HG02623 (cell line): Measurements from ENCODE around the gene CELSR1.

Source experiments
- ATAC-seq: cut with Tn5 transposase; IDR thresholded peaks from one replicate; pipeline ENCODE4 v1.9.1; 2021; ENCODE audit warnings: moderate library complexity; ENCODE audit not compliant: unreplicated experiment

The CELSR1 gene

DNA sequence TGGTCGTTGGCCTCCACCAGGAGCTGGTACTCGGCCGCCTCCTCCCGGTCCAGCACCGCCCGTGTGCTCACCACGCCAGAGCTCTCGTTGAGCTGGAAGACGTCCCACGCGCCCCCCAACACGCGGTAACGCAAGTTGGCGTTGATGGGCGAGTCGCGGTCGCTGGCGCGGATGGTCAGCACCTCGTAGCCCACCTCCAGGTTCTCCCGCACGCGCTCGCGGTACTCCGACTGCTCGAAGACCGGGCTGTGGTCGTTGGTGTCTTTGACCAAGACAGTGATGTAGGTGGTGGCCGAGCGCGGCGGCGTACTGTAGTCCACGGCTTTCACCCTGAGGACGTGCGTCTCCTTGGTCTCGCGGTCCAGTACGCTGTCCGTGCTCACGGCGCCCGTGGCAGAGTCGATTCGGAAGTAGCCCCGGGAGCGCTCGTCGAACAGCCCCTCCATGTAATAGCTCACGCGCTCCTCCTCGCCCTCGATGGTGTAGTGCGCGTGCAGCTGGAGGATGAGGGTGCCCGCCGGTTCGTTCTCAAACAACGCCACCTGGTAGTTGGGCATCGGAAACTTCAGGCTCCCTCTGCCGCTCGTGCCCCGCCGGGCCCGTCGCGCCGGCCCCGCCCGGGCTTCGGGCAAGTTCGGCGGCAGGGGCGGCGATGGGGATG lies 1.4 kb downstream of the CELSR1 start:
- no peak for ATAC-seq

DNA sequence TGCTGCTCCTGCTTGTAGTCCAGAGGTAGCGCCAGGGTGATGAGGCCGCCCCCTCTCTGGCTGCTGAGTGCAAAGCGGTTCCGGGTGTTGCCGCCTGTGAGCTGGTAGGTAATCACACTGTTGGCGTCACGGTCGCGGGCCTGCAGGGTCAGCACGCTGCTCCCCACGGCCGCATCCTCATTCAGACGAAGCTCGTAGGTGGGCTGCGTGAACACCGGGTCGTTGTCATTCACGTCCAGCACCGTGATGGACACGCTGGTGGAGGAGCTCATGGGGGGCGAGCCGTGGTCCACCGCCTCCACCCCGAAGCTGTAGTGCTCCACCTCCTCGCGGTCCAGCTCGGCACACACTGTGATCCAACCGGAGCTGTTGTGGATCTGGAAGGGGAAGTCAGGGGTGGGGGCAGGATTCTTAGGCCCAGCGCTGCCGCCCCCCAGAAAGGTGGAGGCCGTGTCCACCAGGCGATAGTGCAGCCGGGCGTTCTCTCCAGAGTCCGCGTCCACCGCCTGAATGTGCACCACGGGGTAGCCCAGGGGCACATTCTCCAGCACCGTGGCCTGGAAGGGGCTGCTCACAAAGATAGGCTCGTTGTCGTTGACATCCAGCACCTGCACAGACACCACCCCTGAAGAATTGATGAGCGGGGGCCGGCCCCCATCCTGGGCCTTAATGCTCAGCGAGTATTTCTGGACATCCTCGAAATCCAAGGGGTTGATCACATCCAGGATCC lies 2.4 kb downstream of the CELSR1 start:
- no peak for ATAC-seq

DNA sequence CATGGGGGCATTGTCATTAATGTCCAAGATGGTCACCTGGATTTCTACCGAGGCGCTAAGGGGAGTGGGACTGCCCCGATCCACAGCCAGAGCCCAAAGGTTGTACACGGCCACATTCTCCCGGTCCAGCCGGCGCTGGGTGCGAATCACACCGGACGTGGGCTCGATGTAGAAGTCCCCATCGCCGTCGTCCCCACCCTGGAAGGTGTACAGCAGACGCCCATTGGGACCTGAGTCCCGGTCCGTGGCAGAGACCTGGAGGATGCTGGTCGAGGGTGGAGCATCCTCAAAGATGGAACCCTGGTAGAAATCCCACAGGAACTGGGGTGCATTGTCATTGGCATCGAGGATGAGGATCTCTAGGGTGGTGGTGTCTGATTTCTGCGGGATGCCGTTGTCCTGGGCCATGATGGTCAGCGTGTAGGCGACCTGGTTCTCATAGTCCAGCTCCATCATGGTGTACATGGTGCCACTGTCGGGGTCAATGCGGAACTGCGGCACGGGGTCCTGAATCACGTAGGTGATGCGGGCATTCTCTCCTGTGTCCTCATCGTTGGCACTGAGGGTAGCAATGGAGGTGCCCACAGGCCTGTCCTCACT lies 3.1 kb downstream of the CELSR1 start:
- ATAC-seq = no peak

DNA sequence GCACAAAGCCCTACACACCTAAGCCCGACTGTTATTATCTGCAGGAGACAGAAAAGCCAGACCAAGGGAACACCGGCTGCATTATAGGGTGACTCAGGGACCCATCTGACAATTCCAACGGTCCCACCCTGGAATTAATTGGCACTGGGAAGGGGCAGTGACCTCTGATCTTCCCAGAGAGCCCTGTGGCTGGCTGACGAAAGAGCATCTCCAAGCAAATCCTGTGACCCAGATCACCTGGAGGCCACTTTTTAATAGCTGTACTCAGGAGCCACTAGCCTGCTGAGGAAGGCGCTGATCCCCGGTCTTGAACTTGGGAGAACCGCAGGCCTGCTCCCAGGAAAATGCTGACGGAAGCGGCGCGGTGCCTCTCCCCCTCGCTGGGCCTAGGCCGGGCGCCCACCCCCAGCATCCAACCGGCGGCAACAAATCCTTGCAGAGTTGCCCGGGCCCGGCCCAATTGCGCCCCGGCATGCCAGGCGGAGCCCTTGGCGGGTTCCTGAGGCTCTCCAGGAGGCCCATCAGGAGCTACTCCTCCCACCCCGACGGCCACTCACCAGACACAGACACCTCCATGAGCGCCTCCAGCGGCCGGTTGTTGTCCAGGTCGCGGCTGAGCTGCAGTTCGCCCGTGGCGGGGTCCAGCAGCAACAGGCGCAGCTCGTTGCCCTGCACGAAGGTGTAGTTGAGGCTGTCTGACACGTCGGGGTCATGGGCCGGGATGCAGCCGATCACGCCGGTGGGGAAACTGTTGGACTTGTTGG lies 4.2 kb downstream of the CELSR1 start:
- no peak for ATAC-seq

DNA sequence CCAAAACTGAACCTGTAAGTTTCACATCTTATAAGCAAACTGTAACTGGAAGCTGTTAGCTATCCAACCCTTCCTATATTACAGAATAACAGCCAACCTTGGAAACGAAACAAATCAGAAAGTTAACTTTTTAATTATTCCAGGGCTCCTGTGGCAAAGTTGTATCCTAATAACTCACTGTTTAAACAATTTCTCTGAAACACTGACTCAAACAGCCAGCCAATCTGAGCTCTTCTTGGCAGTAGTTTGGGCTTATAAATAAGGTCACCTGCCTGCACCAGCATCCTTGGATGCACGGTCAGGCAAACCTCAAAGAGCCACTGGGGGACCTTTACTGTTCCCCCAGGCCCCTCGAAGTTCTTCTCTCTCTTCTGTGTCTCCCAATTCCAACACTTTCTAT lies 5.0 kb downstream of the CELSR1 start:
- ATAC-seq = no peak

DNA sequence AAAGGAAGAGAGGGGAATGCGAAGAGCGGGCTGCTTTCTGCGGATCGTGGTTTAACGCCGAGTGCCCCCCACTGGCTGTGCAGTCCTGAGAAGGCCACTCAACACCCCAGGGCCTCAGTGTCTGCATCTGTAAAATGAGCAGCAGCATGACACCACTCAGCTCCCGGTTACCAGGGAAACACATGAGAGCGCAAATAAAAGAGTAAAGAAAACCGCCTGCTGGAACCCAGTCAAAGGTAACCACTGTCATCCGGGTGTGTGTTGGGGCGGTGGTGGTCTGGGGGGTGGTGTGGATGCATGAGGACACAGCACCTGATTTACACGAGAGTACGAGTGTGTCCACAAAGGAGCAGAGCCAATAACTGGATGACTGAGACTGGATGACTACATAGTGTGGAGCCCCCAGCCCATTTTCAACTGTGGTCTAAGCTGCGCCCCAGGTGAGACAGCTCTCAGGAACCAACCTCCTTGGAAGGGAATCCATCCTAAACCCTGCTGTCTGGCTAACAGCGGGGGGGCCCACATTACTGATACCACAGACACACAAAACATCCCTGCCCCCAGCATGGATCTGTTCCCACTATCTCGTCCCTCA lies 5.7 kb downstream of the CELSR1 start:
- ATAC-seq = no peak

GRCh38 chr22:46528121-46528610 lies 9.3 kb downstream of the CELSR1 start:
- ATAC-seq = no peak

GRCh38 chr22:46526244-46526839 lies 11.1 kb downstream of the CELSR1 start:
- no peak for ATAC-seq

DNA sequence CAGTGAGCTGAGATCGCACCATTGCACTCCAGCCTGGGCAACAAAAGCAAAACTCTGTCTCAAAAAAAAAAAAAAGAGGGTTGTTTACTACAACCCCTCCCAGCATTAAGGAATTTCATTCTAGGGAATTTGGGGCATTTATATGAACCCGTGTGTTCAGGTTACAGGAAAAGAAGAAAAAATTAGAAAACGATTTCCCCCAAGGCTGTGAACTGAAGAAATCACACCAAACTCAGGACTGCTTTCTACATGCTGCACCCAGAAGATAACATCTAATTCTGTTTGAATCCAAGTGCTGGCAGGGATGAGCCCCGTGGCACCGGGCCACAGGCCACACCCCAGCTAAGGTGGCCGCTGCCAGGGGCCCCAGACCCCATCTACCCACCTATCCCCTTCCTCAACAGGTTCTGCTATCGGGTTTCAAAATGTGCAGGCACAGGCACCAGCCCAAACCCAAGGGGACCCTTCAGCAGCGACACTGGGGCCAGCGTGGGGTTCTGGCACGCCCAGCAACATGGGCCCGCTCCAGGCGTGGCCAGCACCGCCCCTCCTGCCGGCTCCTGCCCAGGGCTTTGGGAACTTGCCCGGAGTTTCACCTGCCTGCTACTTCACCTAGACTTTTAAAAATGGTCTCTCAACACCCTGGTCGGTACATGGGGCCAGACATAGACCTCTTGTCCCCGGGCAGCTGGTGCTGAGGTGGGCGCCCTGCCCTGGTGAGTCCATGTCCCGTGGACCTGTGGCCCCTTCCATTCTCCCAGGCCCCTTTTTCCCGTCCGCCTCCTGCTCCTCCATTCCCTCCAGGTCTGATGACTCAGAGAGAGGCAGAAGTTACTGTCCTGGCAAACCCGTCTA lies 11.8 kb downstream of the CELSR1 start:
- no peak for ATAC-seq

DNA sequence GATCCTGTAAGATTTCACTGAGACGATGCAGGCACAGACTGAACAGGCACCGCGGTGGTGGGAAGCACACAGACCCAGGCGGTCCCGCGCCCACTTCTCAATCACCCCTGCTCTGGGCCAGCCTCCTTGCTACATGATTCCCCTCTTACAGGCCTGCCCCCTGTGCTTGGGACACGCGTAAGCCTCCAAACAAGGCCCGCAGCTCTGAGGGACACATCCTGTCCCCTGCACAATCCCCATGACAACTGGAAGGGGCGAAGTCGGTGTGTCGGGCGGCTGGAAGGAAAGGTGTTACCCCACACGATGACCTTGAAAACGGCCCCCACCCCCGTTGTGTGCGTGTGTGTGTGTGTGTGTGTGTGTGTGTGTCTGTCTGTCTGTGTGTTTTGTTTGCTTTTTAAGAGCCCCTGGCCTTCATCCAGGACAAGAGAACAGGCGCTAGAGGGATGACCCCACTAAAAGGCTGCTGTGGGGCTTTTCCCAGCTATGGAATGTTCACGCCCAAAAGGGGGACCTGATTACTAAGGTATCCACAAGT lies 13.1 kb downstream of the CELSR1 start:
- ATAC-seq = no peak

- ATAC-seq = no peak
These were observed 14.6 kb downstream of the CELSR1 start for GRCh38 chr22:46522797-46523196.

- no peak for ATAC-seq
These were observed 15.4 kb downstream of the CELSR1 start for GRCh38 chr22:46521994-46522393.

DNA sequence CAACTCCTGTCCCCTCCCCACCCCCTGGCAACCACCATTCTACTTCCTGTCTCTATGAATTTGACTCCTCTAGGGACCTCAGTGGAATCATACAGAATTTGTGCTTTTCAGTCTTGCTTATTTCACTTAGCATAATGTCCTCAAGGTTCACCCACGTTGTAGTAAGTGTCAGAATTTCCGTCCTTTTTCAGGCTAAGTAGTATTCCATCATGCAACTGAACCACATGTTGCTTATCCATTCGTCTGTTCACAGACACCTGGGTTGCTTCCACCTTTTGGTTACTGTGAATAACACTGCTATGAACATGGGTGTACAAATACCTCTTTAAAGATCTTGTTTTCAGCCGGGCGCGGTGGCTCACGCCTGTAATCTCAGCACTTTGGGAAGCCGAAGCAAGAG lies 16.5 kb downstream of the CELSR1 start:
- ATAC-seq = no peak

- no peak for ATAC-seq
These were observed 18.0 kb downstream of the CELSR1 start for GRCh38 chr22:46519377-46519776.

GRCh38 chr22:46518542-46519325 lies 18.7 kb downstream of the CELSR1 start:
- ATAC-seq = no peak

DNA sequence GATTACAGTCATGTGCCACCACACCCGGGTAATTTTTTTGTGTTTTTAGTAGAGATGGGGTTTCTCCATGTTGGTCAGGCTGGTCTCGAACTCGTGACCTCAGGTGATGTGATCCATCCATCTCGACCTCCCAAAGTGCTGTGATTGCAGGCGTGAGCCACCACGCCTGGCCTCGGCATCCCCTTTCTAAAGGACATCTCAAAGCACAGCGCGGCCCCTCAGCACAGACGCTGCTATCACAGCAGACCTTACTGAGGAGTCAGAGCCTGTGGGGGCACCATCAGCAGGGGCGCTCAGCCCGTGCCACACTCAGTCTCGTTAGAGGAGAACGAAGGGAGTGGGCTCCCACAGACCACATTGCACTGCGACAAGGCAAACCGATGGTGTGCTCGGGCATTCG lies 19.4 kb downstream of the CELSR1 start:
- no peak for ATAC-seq

DNA sequence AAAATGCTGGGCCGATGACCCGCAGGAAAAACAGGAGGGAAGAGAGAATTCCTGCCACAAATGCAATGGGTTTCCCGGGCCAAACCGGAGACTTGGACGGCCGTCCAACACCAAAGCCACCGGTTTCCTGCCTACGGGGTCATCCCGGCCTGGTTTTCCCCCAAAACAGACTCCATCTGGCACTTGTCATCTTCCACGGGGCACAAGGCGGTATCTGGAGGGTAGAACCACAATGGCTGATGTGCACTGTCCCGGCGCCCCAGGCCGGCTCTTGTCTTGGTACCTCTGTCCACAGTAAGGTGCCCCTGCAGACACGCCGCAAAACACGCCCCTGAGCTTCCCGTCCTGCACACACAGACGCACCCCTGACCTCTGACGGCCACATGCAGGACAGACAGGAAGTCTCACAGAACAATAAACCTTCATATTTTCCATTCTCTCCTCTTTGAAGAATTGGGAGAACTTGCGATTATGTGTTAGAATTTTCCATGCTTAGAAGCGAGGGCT lies 20.1 kb downstream of the CELSR1 start:
- ATAC-seq = no peak

DNA sequence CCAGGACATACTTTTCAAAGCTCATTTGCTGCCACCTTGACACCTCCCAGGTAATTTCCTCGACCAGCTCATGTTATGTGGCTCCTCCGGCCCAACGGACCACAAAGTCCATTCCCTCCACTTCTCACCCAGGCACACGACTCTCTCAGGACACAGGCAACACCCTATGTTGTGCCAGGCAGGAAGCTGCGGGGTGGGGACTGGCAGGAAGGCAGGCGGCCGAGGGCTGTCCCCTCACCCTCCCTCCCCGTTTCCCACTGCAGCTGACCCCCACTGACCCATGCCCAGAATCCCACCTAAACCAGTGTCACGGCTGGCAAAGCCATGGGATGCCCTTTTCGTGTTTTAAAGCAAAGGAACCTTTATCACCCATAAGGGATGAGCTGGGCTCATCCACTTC lies 20.8 kb downstream of the CELSR1 start:
- ATAC-seq = no peak
